Nephron progenitor cell (in vitro differentiated cells): ENCODE data around the gene TRIM17.

Source experiments
- DNase-seq: peaks from one replicate; pipeline ENCODE4 v3.0.0; 2021
- H3K27ac Mint-ChIP-seq: 2 replicates; pipeline ENCODE4 v1.8.0; 2021; ENCODE audit warnings: mild to moderate bottlenecking, moderate library complexity, mixed read lengths
- H3K27me3 Mint-ChIP-seq: 2 replicates; pipeline ENCODE4 v1.8.0; 2021; ENCODE audit warnings: mild to moderate bottlenecking, low read depth, mixed read lengths; ENCODE audit not compliant: poor library complexity
- H3K36me3 Mint-ChIP-seq: 2 replicates; pipeline ENCODE4 v1.8.0; 2021; ENCODE audit warnings: low read depth, mixed read lengths
- H3K4me1 Mint-ChIP-seq: 2 replicates; pipeline ENCODE4 v1.8.0; 2021; ENCODE audit warnings: mixed read lengths
- H3K4me3 Mint-ChIP-seq: 2 replicates; pipeline ENCODE4 v1.8.0; 2021; ENCODE audit warnings: mild to moderate bottlenecking, moderate library complexity, mixed read lengths
- H3K9me3 Mint-ChIP-seq: 2 replicates; pipeline ENCODE4 v1.8.0; 2021; ENCODE audit warnings: mild to moderate bottlenecking, moderate library complexity, mixed read lengths
- TF ChIP-seq, protein P1 (sequence below): fragments of 200-600 bp; sonication (generic); IDR thresholded peaks from 2 replicates; pipeline ENCODE4 v1.5.0; 2021; ENCODE audit warnings: antibody characterized with exemption

TRIM17 gene

GRCh38 chr1:228424685-228425660 is 8.3 kb upstream of the TRIM17 start:
- peaks cover 29% of the 10 kb centered on the region for H3K4me1 Mint-ChIP-seq
- no peak overlapping the region for H3K27ac Mint-ChIP-seq
- DNase-seq = no peak
- no peak overlapping the region for H3K4me3 Mint-ChIP-seq
- H3K36me3 Mint-ChIP-seq = peaks cover 23% of the 10 kb centered on the region
- TF ChIP-seq, protein P1, sequence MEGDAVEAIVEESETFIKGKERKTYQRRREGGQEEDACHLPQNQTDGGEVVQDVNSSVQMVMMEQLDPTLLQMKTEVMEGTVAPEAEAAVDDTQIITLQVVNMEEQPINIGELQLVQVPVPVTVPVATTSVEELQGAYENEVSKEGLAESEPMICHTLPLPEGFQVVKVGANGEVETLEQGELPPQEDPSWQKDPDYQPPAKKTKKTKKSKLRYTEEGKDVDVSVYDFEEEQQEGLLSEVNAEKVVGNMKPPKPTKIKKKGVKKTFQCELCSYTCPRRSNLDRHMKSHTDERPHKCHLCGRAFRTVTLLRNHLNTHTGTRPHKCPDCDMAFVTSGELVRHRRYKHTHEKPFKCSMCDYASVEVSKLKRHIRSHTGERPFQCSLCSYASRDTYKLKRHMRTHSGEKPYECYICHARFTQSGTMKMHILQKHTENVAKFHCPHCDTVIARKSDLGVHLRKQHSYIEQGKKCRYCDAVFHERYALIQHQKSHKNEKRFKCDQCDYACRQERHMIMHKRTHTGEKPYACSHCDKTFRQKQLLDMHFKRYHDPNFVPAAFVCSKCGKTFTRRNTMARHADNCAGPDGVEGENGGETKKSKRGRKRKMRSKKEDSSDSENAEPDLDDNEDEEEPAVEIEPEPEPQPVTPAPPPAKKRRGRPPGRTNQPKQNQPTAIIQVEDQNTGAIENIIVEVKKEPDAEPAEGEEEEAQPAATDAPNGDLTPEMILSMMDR = no peak
- peaks cover 35% of the 10 kb centered on the region for H3K9me3 Mint-ChIP-seq
- H3K27me3 Mint-ChIP-seq = peaks cover 15% of the 10 kb centered on the region

DNA sequence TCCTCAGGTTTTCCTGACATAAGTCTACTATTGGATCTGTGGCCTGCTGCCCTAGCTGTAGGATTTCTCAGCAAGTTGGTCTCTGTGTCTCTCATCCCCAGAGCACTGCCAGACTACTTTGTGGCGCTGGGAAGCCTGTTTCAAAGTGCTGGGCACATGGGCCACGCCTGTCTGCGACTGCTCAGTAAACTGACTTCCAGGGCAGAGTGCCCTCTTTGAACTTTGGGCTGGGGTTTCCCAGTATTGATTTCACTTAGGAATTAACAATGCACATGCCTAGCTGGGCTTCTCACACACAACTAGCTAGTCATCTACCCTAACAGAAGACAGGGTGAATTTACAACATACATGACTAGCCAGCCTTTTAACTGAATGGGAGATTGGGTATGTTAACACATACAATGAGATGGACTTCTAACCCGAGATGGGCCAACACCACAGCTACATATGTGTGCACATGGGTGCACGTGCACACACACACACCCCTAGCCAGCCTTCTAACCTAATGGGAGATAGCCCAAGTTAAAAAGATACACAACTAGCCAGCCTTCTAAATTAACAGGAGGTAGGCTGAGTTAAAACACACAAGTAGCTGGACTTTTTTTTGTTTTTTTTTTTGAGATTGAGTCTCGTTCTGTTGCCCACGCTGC is 6.9 kb upstream of the TRIM17 start:
- Mint-ChIP-seq H3K27ac (no peak overlapping the region), H3K9me3 (peaks cover 37% of the 10 kb centered on the region), H3K4me3 (no peak overlapping the region), H3K27me3 (peaks cover 16% of the 10 kb centered on the region), H3K4me1 (peaks cover 14% of the 10 kb centered on the region), H3K36me3 (peaks cover 25% of the 10 kb centered on the region)
- no peak for DNase-seq
- TF ChIP-seq, protein P1 = no peak

GRCh38 chr1:228420968-228421826 is 4.5 kb upstream of the TRIM17 start:
- H3K4me3 Mint-ChIP-seq = no peak overlapping the region
- peaks cover 26% of the 10 kb centered on the region for H3K27me3 Mint-ChIP-seq
- TF ChIP-seq, protein P1 = no peak
- peaks cover 25% of the 10 kb centered on the region for H3K9me3 Mint-ChIP-seq
- peaks cover 18% of the 10 kb centered on the region for H3K36me3 Mint-ChIP-seq
- no peak for DNase-seq
- H3K27ac Mint-ChIP-seq = no peak overlapping the region
- H3K4me1 Mint-ChIP-seq = peaks cover 6% of the 10 kb centered on the region

DNA sequence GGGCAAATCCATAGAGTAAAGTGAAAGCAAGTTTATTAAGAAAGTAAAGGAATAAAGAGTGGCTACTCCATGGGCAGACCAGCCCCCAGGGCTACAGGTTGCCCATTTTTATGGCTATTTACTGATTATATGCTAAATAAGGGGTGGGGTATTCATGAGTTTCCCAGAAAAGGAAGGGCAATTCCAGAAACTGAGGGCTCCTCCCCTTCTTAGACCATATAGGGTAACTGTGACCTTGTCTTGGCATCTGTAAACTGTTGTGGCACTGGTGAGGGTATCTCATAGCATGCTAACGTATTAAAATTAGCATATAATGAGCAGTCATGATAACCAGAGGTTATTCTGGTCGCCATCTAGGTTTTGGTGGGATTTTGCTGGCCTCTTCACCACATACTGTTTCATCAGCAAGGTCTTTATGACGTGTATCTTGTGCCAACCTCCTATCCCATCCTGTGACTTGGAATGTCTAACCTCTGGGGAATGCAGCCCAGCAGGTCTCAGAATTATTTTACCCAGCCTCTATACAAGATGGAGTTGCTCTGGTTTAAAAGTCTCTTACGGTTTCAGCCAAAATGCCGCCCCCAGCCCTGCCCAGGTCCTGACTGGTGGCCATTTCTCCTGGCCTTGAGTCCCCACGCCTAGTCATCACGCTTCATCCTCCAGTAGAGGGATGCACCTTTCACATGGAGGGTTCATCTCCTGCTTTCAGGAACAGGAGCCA is 982 bp upstream of the TRIM17 start:
- TF ChIP-seq, protein P1 = no peak
- peaks cover 25% of the 10 kb centered on the region for H3K36me3 Mint-ChIP-seq
- H3K9me3 Mint-ChIP-seq = peaks cover 18% of the 10 kb centered on the region
- H3K4me3 Mint-ChIP-seq = no peak overlapping the region
- no peak overlapping the region for H3K27ac Mint-ChIP-seq
- peaks cover 33% of the 10 kb centered on the region for H3K27me3 Mint-ChIP-seq
- H3K4me1 Mint-ChIP-seq = peaks cover 27% of the 10 kb centered on the region
- no peak for DNase-seq

GRCh38 chr1:228417061-228417460 is 400 bp upstream of the TRIM17 start:
- H3K27me3 Mint-ChIP-seq = peaks cover 33% of the 10 kb centered on the region
- H3K27ac Mint-ChIP-seq = no peak overlapping the region
- peak overlapping the region; percentile 85 for H3K4me3 Mint-ChIP-seq
- peaks cover 18% of the 10 kb centered on the region for H3K9me3 Mint-ChIP-seq
- TF ChIP-seq, protein P1 = no peak
- peaks cover 32% of the 10 kb centered on the region for H3K4me1 Mint-ChIP-seq
- peaks cover 23% of the 10 kb centered on the region for H3K36me3 Mint-ChIP-seq
- no peak for DNase-seq
